Measurements from ENCODE around the gene HSCB.

The HSCB gene

DNA sequence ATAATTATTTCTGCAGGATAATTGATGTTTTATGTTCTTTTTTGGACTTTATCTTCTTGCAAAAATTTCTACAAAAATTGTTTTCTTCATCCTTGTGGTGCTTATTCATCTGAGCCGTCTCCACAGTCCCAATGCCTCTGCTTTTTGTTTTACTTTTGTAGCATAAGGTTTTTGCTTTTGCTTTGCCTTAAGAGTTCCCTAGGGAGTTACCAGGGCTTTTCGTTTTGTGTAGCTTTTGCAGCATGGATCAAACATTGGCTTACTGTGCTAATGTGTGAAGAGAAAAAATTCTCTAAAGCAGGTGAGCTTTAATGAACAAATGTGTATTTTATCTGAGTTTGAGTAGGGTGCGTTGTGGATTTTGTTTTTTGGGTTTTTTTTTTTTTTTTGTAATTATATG, 46.8 kb downstream of the HSCB start:
- DNase-seq: no peak
- no peak for TF ChIP-seq CTCF (IDR thresholded peaks at IDR 0.05)
- H3K27me3 ChIP-seq: no peaks in the 10 kb centered on the region
- no peak overlapping the region for H3K4me3 ChIP-seq
- H3K4me1 ChIP-seq: no peaks in the 10 kb centered on the region
- no peaks in the 10 kb centered on the region for H3K9me3 ChIP-seq
- H3K36me3 ChIP-seq: peaks cover 29 to 74% (median 51%) of the 10 kb centered on the region in 3 donors
- intact Hi-C loops (cut with DNase I; ENCODE audit: low total_unique reads): no loop called here
- no peak overlapping the region for H3K27ac ChIP-seq

GRCh38 chr22:28791124-28791523, 49.3 kb downstream of the HSCB start:
- no peak for DNase-seq
- H3K9me3 ChIP-seq: no peaks in the 10 kb centered on the region
- H3K27ac ChIP-seq: no peak overlapping the region
- H3K4me3 ChIP-seq: no peak overlapping the region
- H3K4me1 ChIP-seq: peaks cover 0 to 16% (median 8%) of the 10 kb centered on the region in 4 donors
- intact Hi-C loops (cut with DNase I; ENCODE audit: low total_unique reads): loop anchor here (10.0 kb wide), 1 partner anchor 46 kb away; the partner anchor contains the start of genes CHEK2 and HSCB
- peaks cover 29 to 74% (median 52%) of the 10 kb centered on the region in 3 donors for H3K36me3 ChIP-seq
- no peak for TF ChIP-seq CTCF (IDR thresholded peaks at IDR 0.05)
- H3K27me3 ChIP-seq: no peaks in the 10 kb centered on the region

GRCh38 chr22:28791841-28792490, 50.1 kb downstream of the HSCB start:
- DNase-seq: no peak
- Histone ChIP-seq H3K36me3 (peaks cover 35 to 74% (median 52%) of the 10 kb centered on the region in 3 donors), H3K4me3 (no peak overlapping the region), H3K27ac (no peak overlapping the region), H3K9me3 (no peaks in the 10 kb centered on the region), H3K4me1 (peaks cover 0 to 24% (median 14%) of the 10 kb centered on the region in 4 donors), H3K27me3 (no peaks in the 10 kb centered on the region)
- intact Hi-C loops (cut with DNase I; ENCODE audit: low total_unique reads): loop anchor here (10.0 kb wide), 1 partner anchor 47 kb away; the partner anchor contains the start of genes CHEK2 and HSCB
- no peak for TF ChIP-seq CTCF (IDR thresholded peaks at IDR 0.05)

GRCh38 chr22:28792491-28793383, 50.9 kb downstream of the HSCB start:
- Histone ChIP-seq H3K9me3 (no peaks in the 10 kb centered on the region), H3K36me3 (peaks cover 43 to 73% (median 50%) of the 10 kb centered on the region in 3 donors), H3K27me3 (no peaks in the 10 kb centered on the region), H3K27ac (no peak overlapping the region), H3K4me3 (no peak overlapping the region), H3K4me1 (peaks cover 0 to 32% (median 21%) of the 10 kb centered on the region in 4 donors)
- intact Hi-C loops (cut with DNase I; ENCODE audit: low total_unique reads): loop anchor here (10.0 kb wide), 1 partner anchor 48 kb away; the partner anchor contains the start of genes CHEK2 and HSCB
- TF ChIP-seq CTCF (IDR thresholded peaks at IDR 0.05): no peak
- no peak for DNase-seq

GRCh38 chr22:28793976-28794584, 52.2 kb downstream of the HSCB start:
- no peak for TF ChIP-seq CTCF (IDR thresholded peaks at IDR 0.05)
- H3K4me3 ChIP-seq: no peak overlapping the region
- no peak overlapping the region for H3K27ac ChIP-seq
- intact Hi-C loops (cut with DNase I; ENCODE audit: low total_unique reads): loop anchor here (10.0 kb wide), 1 partner anchor 49 kb away; the partner anchor contains the start of genes CHEK2 and HSCB
- no peaks in the 10 kb centered on the region for H3K27me3 ChIP-seq
- no peak for DNase-seq
- peaks cover 0 to 45% (median 33%) of the 10 kb centered on the region in 4 donors for H3K4me1 ChIP-seq
- H3K9me3 ChIP-seq: no peaks in the 10 kb centered on the region
- peaks cover 45 to 65% (median 46%) of the 10 kb centered on the region in 3 donors for H3K36me3 ChIP-seq
